ENCODE results near the gene KIAA0319L.
A peak's percentile ranks its signal among the peaks of the same experiment; 100 is the strongest.
"Not testable (repeated sequence)": the region's sequence is repeated elsewhere in the genome, so short reads cannot be mapped to it uniquely, and the experiment has no call there.

The KIAA0319L gene

GRCh38 chr1:35486858-35487408, 70.3 kb downstream of the KIAA0319L start:
- no peak for DNase-seq (ENCODE audit: low spot score)

GRCh38 chr1:35481229-35481628, 76.0 kb downstream of the KIAA0319L start:
- DNase-seq (ENCODE audit: low spot score): no peak

- DNase-seq (ENCODE audit: low spot score): no peak
Measured at GRCh38 chr1:35477870-35478269, 79.3 kb downstream of the KIAA0319L start.

GRCh38 chr1:35475856-35476674, 81.1 kb downstream of the KIAA0319L start:
- no peak for DNase-seq (ENCODE audit: low spot score)

GRCh38 chr1:35475356-35475755, 81.8 kb downstream of the KIAA0319L start:
- no peak for DNase-seq (ENCODE audit: low spot score)

- DNase-seq (ENCODE audit: low spot score): not testable (repeated sequence)
Measured at GRCh38 chr1:35473216-35473615, 84.0 kb downstream of the KIAA0319L start.

GRCh38 chr1:35470977-35471613, 86.1 kb downstream of the KIAA0319L start:
- DNase-seq (ENCODE audit: low spot score): no peak

GRCh38 chr1:35466120-35466519, 91.1 kb downstream of the KIAA0319L start:
- DNase-seq (ENCODE audit: low spot score): no peak

GRCh38 chr1:35463749-35464148, 93.5 kb downstream of the KIAA0319L start:
- DNase-seq (ENCODE audit: low spot score): not testable (repeated sequence)

GRCh38 chr1:35463232-35463631, 94.0 kb downstream of the KIAA0319L start:
- DNase-seq (ENCODE audit: low spot score): no peak

GRCh38 chr1:35461966-35462651, 95.1 kb downstream of the KIAA0319L start:
- DNase-seq (ENCODE audit: low spot score): no peak

- no peak for DNase-seq (ENCODE audit: low spot score)
Measured at GRCh38 chr1:35460796-35461195, 96.4 kb downstream of the KIAA0319L start.

- peak; percentile 44 for DNase-seq (ENCODE audit: low spot score)
Measured at GRCh38 chr1:35454616-35455015, 102.6 kb downstream of the KIAA0319L start.

- no peak for DNase-seq (ENCODE audit: low spot score)
Measured at GRCh38 chr1:35454176-35454575, 103.0 kb downstream of the KIAA0319L start.

GRCh38 chr1:35453031-35453430, 104.2 kb downstream of the KIAA0319L start:
- no peak for DNase-seq (ENCODE audit: low spot score)

GRCh38 chr1:35452106-35452774, 105.0 kb downstream of the KIAA0319L start:
- DNase-seq (ENCODE audit: low spot score): peak; percentile 44

- peak; percentile 74 for DNase-seq (ENCODE audit: low spot score)
Measured at GRCh38 chr1:35451125-35451528, 106.1 kb downstream of the KIAA0319L start.

GRCh38 chr1:35449334-35450008, 107.7 kb downstream of the KIAA0319L start:
- peak; percentile 79 for DNase-seq (ENCODE audit: low spot score)

- DNase-seq (ENCODE audit: low spot score): peak; percentile 84
Measured at GRCh38 chr1:35448344-35448801, 108.8 kb downstream of the KIAA0319L start.

GRCh38 chr1:35447278-35447677, 109.9 kb downstream of the KIAA0319L start:
- DNase-seq (ENCODE audit: low spot score): no peak

- no peak for DNase-seq (ENCODE audit: low spot score)
Measured at GRCh38 chr1:35444519-35444774, 112.8 kb downstream of the KIAA0319L start.
